ENCODE data around the gene KLLN. TPM values are rescaled to one million over a fixed set of nuclear protein-coding genes. Genes with fewer than 3 reads are reported as not detected.

Gene KLLN
- total and polyA plus RNA-seq, 2 of the 8 experiments (the other 6 are each of a cell fraction or from before 2014, with no cell fraction given) = 0.24 to 0.73 TPM

DNA sequence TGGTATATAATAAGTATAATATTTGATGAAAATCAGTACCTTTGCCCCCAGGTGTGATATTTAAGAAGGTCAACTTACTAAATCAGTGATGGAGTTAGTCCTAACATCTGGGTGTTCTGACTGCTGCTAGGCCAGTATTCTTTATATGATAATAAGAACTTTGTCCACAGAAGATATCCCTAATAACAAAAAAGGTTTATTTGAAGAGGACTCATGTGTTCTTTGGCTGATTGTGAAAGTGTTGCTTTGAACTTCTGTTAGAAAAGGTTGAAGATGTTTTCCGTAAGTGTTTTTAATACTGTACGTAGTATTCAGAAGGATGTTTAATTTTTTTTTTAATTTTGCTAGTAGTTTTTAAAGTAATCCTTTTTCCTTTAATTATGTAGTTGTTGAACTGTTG, 10.3 kb upstream of the KLLN start:
- Histone ChIP-seq H2BK20ac (ENCODE audit: low read length) (no peak overlapping the region), H3K56ac (replicated peaks; ENCODE audit: insufficient read length, low read depth, low read length) (no peak overlapping the region), H4K91ac (replicated peaks; ENCODE audit: insufficient read length, low read length) (no peak overlapping the region), H3K36me3 (ENCODE audit: control insufficient read depth in 2 of 4, insufficient read depth in 4 of 4, low read length in 3 of 4) (no peaks in the 10 kb centered on the region), H4K5ac (ENCODE audit: insufficient read length, low read depth, low read length) (no peak overlapping the region), H3K27me3 (replicated peaks in 1 of 4; ENCODE audit: control insufficient read depth in 3 of 4, extremely low read depth in 1 of 4, insufficient read depth in 3 of 4, low read length in 3 of 4) (no peaks in the 10 kb centered on the region), H2AFZ (ENCODE audit: low read length) (no peak overlapping the region), H3K4ac (replicated peaks; ENCODE audit: insufficient read length, low read depth, low read length) (no peak overlapping the region), H3K79me1 (ENCODE audit: low read depth, low read length) (no peaks in the 10 kb centered on the region), H3K18ac (ENCODE audit: extremely low read depth, low read length) (no peak overlapping the region), H3K9me3 (ENCODE audit: insufficient read depth in 2 of 2, low read depth in 1 of 2, low read length in 1 of 2) (no peaks in the 10 kb centered on the region), H4K8ac (ENCODE audit: extremely low read depth, insufficient read depth, low read length) (no peak overlapping the region), H2BK15ac (ENCODE audit: low read length) (no peak overlapping the region), H3K4me3 (ENCODE audit: extremely low read depth in 1 of 4, insufficient read depth in 2 of 4, low read depth in 3 of 4, low read length in 4 of 4) (no peak overlapping the region), H2BK12ac (ENCODE audit: low read depth, low read length) (no peak overlapping the region), H4K20me1 (replicated peaks in 1 of 2; ENCODE audit: control insufficient read depth in 1 of 2, insufficient read depth in 2 of 2, low read length in 2 of 2) (peaks cover 6 to 8% of the 10 kb centered on the region in 2 experiments), H3K4me2 (ENCODE audit: insufficient read depth in 1 of 2, low read depth in 2 of 2, low read length in 2 of 2) (no peak overlapping the region), H2BK120ac (replicated peaks; ENCODE audit: low read depth, low read length) (no peak overlapping the region), H3K14ac (ENCODE audit: insufficient read length) (no peak overlapping the region), H3K4me1 (replicated peaks in 1 of 4; ENCODE audit: control insufficient read depth in 3 of 4, insufficient read depth in 4 of 4, low read length in 3 of 4) (peaks cover 0 to 4% (median 0%) of the 10 kb centered on the region in 4 experiments; a peak in 1 of 7 replicates), H3K27ac (ENCODE audit: low read depth, low read length) (no peak overlapping the region), H2AK5ac (ENCODE audit: low read depth, low read length) (no peak overlapping the region), H2BK5ac (ENCODE audit: low read depth, low read length) (no peak overlapping the region), H3K9ac (replicated peaks in 1 of 4; ENCODE audit: extremely low read depth in 1 of 4, low read depth in 3 of 4, low read length in 3 of 4) (no peak overlapping the region), H3K79me2 (ENCODE audit: control insufficient read depth in 1 of 2, insufficient read depth in 2 of 2, low read length in 2 of 2) (peaks cover 5 to 98% of the 10 kb centered on the region in 2 experiments), H3K23me2 (ENCODE audit: low read depth, low read length) (no peaks in the 10 kb centered on the region), H3K23ac (ENCODE audit: insufficient read length) (no peak overlapping the region)
- DNase-seq (ENCODE audit: low read depth in 1 of 2, low spot score in 2 of 2) (no peak), FAIRE-seq (no peak)
- ChIA-PET CTCF (ENCODE audit: partially characterized antibody) (no interaction called here), POLR2A (ENCODE audit: partially characterized antibody) (interaction anchor here (0.8 to 1.3 kb wide), 2 partner anchors 12 to 55 kb away, joined by 3 to 4 read pairs; partner anchors contain the start of gene ATAD1)
- no peak for TF ChIP-seq BACH1 (IDR thresholded peaks at IDR 0.05; ENCODE audit: low read length)
- TF ChIP-seq KDM1A (IDR thresholded peaks at IDR 0.05; ENCODE audit: borderline replicate concordance, low read length) = no peak
- no peak for TF ChIP-seq EZH2 (IDR thresholded peaks at IDR 0.05; ENCODE audit: low read depth, low read length, severe bottlenecking)
- TF ChIP-seq, protein P1, sequence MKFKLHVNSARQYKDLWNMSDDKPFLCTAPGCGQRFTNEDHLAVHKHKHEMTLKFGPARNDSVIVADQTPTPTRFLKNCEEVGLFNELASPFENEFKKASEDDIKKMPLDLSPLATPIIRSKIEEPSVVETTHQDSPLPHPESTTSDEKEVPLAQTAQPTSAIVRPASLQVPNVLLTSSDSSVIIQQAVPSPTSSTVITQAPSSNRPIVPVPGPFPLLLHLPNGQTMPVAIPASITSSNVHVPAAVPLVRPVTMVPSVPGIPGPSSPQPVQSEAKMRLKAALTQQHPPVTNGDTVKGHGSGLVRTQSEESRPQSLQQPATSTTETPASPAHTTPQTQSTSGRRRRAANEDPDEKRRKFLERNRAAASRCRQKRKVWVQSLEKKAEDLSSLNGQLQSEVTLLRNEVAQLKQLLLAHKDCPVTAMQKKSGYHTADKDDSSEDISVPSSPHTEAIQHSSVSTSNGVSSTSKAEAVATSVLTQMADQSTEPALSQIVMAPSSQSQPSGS (IDR thresholded peaks at IDR 0.05; ENCODE audit: low read length) = no peak
- TF ChIP-seq, protein P2, sequence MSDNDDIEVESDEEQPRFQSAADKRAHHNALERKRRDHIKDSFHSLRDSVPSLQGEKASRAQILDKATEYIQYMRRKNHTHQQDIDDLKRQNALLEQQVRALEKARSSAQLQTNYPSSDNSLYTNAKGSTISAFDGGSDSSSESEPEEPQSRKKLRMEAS (IDR thresholded peaks at IDR 0.05) = no peak
- TF ChIP-seq RBBP5 (IDR thresholded peaks at IDR 0.05; ENCODE audit: borderline replicate concordance, low read depth, low read length) = no peak
- no peak for TF ChIP-seq SP1 (IDR thresholded peaks at IDR 0.05; ENCODE audit: low read depth, low read length)
- TF ChIP-seq, protein P3, sequence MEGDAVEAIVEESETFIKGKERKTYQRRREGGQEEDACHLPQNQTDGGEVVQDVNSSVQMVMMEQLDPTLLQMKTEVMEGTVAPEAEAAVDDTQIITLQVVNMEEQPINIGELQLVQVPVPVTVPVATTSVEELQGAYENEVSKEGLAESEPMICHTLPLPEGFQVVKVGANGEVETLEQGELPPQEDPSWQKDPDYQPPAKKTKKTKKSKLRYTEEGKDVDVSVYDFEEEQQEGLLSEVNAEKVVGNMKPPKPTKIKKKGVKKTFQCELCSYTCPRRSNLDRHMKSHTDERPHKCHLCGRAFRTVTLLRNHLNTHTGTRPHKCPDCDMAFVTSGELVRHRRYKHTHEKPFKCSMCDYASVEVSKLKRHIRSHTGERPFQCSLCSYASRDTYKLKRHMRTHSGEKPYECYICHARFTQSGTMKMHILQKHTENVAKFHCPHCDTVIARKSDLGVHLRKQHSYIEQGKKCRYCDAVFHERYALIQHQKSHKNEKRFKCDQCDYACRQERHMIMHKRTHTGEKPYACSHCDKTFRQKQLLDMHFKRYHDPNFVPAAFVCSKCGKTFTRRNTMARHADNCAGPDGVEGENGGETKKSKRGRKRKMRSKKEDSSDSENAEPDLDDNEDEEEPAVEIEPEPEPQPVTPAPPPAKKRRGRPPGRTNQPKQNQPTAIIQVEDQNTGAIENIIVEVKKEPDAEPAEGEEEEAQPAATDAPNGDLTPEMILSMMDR (IDR thresholded peaks at IDR 0.05; ENCODE audit: control extremely low read depth in 1 of 3, insufficient read depth in 1 of 3, low read depth in 1 of 3, low read length in 3 of 3) = no peak
- WGBS, 2 experiments (ENCODE audit: extremely low coverage in 1 of 2, insufficient coverage in 1 of 2, insufficient read length in 1 of 2, insufficient replicate concordance in 2 of 2, low coverage in 1 of 2, low lambda C conversion rate in 2 of 2, missing lambda C conversion rate in 1 of 2) = 98% methylated on average over 2 of the region's 2 CpGs; no CpG with 5 or more reads in 1 of the 2 experiments
